Transverse colon (tissue), 4 donors: Measurements from ENCODE around the gene CMBL. TPM values are rescaled to one million over a fixed set of nuclear protein-coding genes. Genes with fewer than 3 reads are reported as not detected.

Source experiments
- DNase-seq: peaks from one replicate; pipeline ENCODE4 v3.0.0-alpha.2; 2019
- H3K27ac ChIP-seq, 4 donors: fragments of 200-600 bp; sonication (generic); 2 replicates each; pipeline ENCODE4 v1.5.1; 2016 to 2018; ENCODE audit warnings: inconsistent platforms in 4 of 4
- H3K27me3 ChIP-seq: fragments of 200-600 bp; sonication (generic); 2 replicates; pipeline ENCODE4 v1.5.1; 2017; ENCODE audit warnings: inconsistent platforms
- H3K36me3 ChIP-seq, 4 donors: fragments of 200-600 bp; sonication (generic); 2 replicates each; pipeline ENCODE4 v1.5.1; 2017 to 2019; ENCODE audit warnings: inconsistent platforms in 4 of 4
- H3K4me1 ChIP-seq, 4 donors: fragments of 200-600 bp; sonication (generic); 2 replicates each; pipeline ENCODE4 v1.5.1; 2017 to 2020; ENCODE audit warnings: inconsistent platforms in 4 of 4
- H3K4me3 ChIP-seq, 4 donors: fragments of 200-600 bp; sonication (generic); 1 replicate in 1 of 4; 2 replicates in 3 of 4; pipeline versions ENCODE4 v1.5.1 to v1.6.1; 2017 to 2019; ENCODE audit warnings: inconsistent platforms in 4 of 4
- H3K9me3 ChIP-seq, 2 donors: fragments of 200-600 bp; sonication (generic); 2 replicates each; pipeline ENCODE4 v1.5.1; 2017 to 2019; ENCODE audit warnings: inconsistent platforms in 2 of 2
- EP300 ChIP-seq: sonication (generic); formaldehyde crosslinking; IDR thresholded peaks from one replicate; pipeline ENCODE4 v1.6.1; 2017; ENCODE audit warnings: antibody characterized with exemption, low read depth
- POLR2A ChIP-seq: fragments of 450-650 bp; IDR thresholded peaks from one replicate; pipeline ENCODE4 v1.6.1; 2016; ENCODE audit warnings: antibody characterized with exemption, mild to moderate bottlenecking, moderate library complexity
- POLR2AphosphoS5 ChIP-seq, 3 donors: sonication (generic); formaldehyde crosslinking; IDR thresholded peaks; one replicate each; pipeline ENCODE4 v1.6.1; 2016; ENCODE audit warnings: antibody characterized with exemption in 3 of 3
- WGBS, 2 donors: methylation state at CpG; one replicate each; pipeline ENCODE4 v1.1.5; 2018; ENCODE audit warnings: low coverage in 1 of 2; 5-methylcytosine and 5-hydroxymethylcytosine counted together
- in situ Hi-C, 4 donors: fragments of 200-750 bp; cut with MboI; loops; one replicate each; pipeline versions ENCODE4 v1.15.0 to v1.15.1; 2017; ENCODE audit warnings: low sequenced_read_pairs in 3 of 4, low pct_ligation_motif_present in 1 of 4, low pct_unique_long_range_greater_than_20kb in 1 of 4
- intact Hi-C: fragments of 100-400 bp; cut with DNase I; formaldehyde crosslinking; loops from one replicate; pipeline ENCODE4 v1.15.1; 2023; ENCODE audit warnings: low total_unique reads
- total RNA-seq, 4 donors: library from RNA; depleted of rRNA; stranded (reverse); fragments of >200 nt; gene quantifications; one replicate each; pipeline ENCODE4 v1.1.0, GENCODE V29; 2016
- TF ChIP-seq, protein P1 (sequence below), 5 experiments: fragments of 200-600 bp in 3 of 5; fragments of 450-650 bp in 2 of 5; sonication (generic) in 3 of 5; IDR thresholded peaks; 1 replicate in 2 of 5; 2 replicates in 3 of 5; pipeline ENCODE4 v1.5.1; 2016 to 2017; ENCODE audit warnings: antibody characterized with exemption in 5 of 5, inconsistent platforms in 3 of 5, mild to moderate bottlenecking in 2 of 5, moderate library complexity in 1 of 5

CMBL gene
- total RNA-seq, 4 donors from 2014 or later = 36.6 to 87.6 (median 60.9) TPM

DNA sequence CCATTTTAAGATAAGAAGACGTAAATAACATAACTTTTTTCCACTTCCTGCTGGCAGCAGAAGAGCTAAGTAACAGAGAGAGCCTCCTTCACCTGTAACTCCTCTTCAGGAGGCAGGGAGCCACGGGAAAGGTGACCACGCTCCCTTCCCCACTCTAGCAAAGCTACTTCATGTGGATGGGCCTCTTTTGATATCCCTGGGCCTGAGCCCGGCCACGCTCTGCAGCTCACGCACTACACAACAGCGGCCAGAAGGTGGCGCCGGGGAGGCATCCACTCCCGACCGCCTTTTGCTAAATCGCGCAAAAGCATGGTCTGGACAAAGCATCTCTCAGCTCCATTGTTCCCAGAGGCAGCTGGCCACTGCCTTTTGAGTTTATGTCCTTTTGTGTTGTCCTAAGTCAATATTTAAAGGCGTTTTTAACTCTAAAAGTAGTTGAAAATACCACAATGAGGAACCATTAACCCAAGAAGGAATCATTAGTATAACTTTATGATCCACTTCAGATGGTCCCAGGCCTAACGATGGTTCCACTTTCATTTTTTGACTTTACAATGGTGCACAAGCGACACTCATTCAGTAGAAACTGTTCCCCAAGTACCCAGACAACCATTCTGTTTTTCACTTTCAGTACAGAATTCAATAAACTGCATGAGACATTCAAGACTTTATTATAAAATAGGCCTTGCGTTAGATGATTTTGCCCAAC, 23.6 kb downstream of the CMBL start:
- H3K4me1 ChIP-seq = peaks cover 9 to 25% (median 16%) of the 10 kb centered on the region in 4 donors
- H3K27me3 ChIP-seq = no peaks in the 10 kb centered on the region

DNA sequence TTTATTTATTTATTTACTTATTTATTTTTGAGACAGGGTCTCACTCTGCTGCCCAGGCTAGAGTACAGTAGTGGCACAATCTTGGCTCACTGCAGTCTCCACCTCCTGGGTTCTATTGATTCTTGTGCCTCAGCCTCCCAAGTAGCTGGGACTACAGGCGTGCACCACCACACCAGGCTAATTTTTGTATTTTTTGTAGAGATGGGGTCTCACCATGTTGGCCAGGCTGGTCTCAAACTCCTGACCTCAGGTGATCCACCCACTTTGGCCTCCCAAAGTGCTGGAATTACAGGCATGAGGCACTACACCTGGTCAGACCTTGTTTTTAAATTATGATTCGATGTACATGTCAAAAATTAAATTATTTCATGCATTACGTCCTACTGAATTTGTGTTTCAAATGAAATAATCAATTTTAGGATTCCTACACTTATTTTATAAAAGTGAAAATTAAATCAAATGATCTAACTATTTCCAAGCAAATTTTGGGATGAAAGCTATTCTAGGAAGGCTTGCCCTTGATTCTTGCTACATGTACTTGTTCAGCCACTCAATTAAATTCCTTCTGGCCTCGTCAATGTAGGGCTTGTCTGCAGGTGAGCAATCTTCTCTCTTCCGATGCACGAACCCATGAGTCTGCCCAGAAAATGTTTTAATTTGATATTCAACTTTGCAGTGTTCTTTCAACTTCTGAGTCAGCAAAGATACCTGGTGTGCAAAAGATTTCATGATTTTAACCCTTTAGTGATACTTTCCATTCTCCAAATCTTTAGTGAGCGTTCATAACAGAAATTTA, 27.6 kb downstream of the CMBL start:
- peaks cover 3 to 16% (median 7%) of the 10 kb centered on the region in 4 donors for H3K4me1 ChIP-seq
- no peak for DNase-seq
- H3K27me3 ChIP-seq = no peaks in the 10 kb centered on the region
- H3K27ac ChIP-seq = no peak overlapping the region
- H3K36me3 ChIP-seq = no peaks in the 10 kb centered on the region
- H3K4me3 ChIP-seq = no peak overlapping the region
- 92 to 93% methylated on average over 6 to 7 of the region's 7 CpGs for WGBS, 2 donors
- TF ChIP-seq, protein P1, sequence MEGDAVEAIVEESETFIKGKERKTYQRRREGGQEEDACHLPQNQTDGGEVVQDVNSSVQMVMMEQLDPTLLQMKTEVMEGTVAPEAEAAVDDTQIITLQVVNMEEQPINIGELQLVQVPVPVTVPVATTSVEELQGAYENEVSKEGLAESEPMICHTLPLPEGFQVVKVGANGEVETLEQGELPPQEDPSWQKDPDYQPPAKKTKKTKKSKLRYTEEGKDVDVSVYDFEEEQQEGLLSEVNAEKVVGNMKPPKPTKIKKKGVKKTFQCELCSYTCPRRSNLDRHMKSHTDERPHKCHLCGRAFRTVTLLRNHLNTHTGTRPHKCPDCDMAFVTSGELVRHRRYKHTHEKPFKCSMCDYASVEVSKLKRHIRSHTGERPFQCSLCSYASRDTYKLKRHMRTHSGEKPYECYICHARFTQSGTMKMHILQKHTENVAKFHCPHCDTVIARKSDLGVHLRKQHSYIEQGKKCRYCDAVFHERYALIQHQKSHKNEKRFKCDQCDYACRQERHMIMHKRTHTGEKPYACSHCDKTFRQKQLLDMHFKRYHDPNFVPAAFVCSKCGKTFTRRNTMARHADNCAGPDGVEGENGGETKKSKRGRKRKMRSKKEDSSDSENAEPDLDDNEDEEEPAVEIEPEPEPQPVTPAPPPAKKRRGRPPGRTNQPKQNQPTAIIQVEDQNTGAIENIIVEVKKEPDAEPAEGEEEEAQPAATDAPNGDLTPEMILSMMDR (IDR thresholded peaks at IDR 0.05) = no peak
- TF ChIP-seq POLR2A = no peak
- in situ Hi-C loops (loop anchor here in 3 of 4 donors (25.0 kb wide), 1 partner anchor 357 kb away; no protein-coding TSS in a partner anchor), intact Hi-C loops (loop anchor here (10.0 kb wide), 1 partner anchor 165 kb away; the partner anchor contains the start of gene ROPN1L)
- no peaks in the 10 kb centered on the region for H3K9me3 ChIP-seq

More for the DNA sequence above, 23.6 kb downstream of the CMBL start:
- intact Hi-C loops = loop anchor here (10.0 kb wide), 1 partner anchor 161 kb away; the partner anchor contains the start of gene ROPN1L
- no peaks in the 10 kb centered on the region for H3K36me3 ChIP-seq
- no peak overlapping the region for H3K27ac ChIP-seq
- in situ Hi-C loops = loop anchor here in 3 of 4 donors (25.0 kb wide), 1 partner anchor 353 kb away; no protein-coding TSS in a partner anchor
- WGBS, 2 donors = 17 to 54% methylated on average over 4 to 17 of the region's 17 CpGs
- no peak overlapping the region for H3K4me3 ChIP-seq
- peak; percentile 90 for DNase-seq
- TF ChIP-seq POLR2A (no peak), EP300 (no peak), POLR2AphosphoS5 (IDR thresholded peaks at IDR 0.05) (peak in 1 of 3 donors; percentile 30)
- TF ChIP-seq, protein P1 (IDR thresholded peaks at IDR 0.05) = peak; percentile 87 to 95 (median 93)
- H3K9me3 ChIP-seq = no peaks in the 10 kb centered on the region

DNA sequence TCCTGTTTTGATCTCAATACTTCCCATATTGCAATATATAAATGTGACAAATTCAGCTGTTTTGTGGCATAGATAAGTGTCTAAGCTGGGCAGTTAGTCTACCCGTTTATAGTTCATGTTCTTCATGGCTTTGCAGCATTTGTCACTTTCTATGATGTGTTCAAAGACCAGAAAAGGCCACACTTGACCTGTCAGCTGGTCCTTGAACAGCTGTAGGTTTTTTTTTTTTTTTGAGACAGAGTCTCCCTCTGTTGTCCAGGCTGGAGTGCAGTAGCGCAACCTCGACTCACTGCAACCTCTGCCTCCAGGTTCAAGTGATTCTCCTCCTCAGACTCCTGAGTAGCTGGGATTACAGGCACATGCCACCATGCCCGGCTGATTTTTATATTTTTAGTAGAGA, 28.4 kb downstream of the CMBL start:
- H3K27ac ChIP-seq = no peak overlapping the region
- peaks cover 0 to 12% (median 7%) of the 10 kb centered on the region in 4 donors for H3K4me1 ChIP-seq
- TF ChIP-seq, protein P1 (IDR thresholded peaks at IDR 0.05) = no peak
- TF ChIP-seq EP300 = no peak
- TF ChIP-seq POLR2A = no peak
- no peak for TF ChIP-seq POLR2AphosphoS5 (IDR thresholded peaks at IDR 0.05)
- WGBS, 2 donors = 92 to 93% methylated on average over 3 to 4 of the region's 4 CpGs
- intact Hi-C loops = no loop called here
- no peak overlapping the region for H3K4me3 ChIP-seq
- no peaks in the 10 kb centered on the region for H3K9me3 ChIP-seq
- H3K36me3 ChIP-seq = no peaks in the 10 kb centered on the region
- no peaks in the 10 kb centered on the region for H3K27me3 ChIP-seq
- no peak for DNase-seq
- in situ Hi-C loops = loop anchor here in 3 of 4 donors (25.0 kb wide), 1 partner anchor 358 kb away; no protein-coding TSS in a partner anchor

DNA sequence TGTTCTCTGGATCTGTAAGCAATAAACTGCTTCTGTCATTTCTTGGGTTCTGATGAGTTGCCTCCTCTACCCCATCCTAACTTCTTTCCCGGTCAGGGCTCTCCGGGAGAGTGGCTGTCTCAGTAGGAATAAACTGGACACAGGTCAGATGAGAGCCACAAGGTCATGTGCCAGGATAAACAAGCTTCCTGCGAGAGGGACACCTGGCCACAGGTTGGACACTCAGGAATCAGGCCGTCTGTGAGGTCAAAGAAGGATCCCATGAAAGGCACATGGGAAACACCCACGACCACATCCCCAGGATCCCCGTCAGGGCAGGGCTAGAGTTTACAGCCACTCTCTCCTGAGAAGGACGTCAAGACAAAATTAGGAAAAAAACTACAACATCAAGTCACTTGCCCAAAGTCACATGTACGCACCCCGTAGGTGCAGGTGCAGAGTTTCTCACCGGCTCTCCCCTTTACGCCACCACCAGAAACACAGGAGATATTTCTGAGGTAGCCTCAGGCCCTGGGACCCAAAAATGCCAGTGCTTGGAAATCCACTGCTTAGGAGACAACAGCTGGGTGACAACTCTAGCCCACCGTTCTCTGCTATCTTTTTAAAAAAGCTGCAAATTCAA, 28.9 kb downstream of the CMBL start:
- H3K27me3 ChIP-seq = no peaks in the 10 kb centered on the region
- H3K4me3 ChIP-seq = no peak overlapping the region
- H3K27ac ChIP-seq = no peak overlapping the region
- H3K36me3 ChIP-seq = no peaks in the 10 kb centered on the region
- in situ Hi-C loops = loop anchor here in 3 of 4 donors (25.0 kb wide), 1 partner anchor 359 kb away; no protein-coding TSS in a partner anchor
- TF ChIP-seq POLR2AphosphoS5 (IDR thresholded peaks at IDR 0.05) = no peak
- intact Hi-C loops = no loop called here
- DNase-seq = no peak
- WGBS, 2 donors = 88 to 91% methylated on average over 5 to 12 of the region's 12 CpGs
- H3K9me3 ChIP-seq = no peaks in the 10 kb centered on the region
- peaks cover 0 to 6% (median 4%) of the 10 kb centered on the region in 4 donors for H3K4me1 ChIP-seq
